Tibial nerve (tissue), 4 donors: ENCODE measurements around the gene MAZ. TPM values are rescaled to one million over a fixed set of nuclear protein-coding genes. Genes with fewer than 3 reads are reported as not detected.

Experiments
- DNase-seq, 2 donors: peaks; one replicate each; pipeline ENCODE4 v3.0.0-alpha.2; 2019; ENCODE audit warnings: low spot score in 2 of 2
- H3K27ac ChIP-seq, 4 donors: fragments of 200-600 bp; sonication (generic) in 3 of 4; one replicate each; pipeline ENCODE4 v1.5.1; 2017 to 2019; ENCODE audit warnings: mild to moderate bottlenecking in 1 of 4
- H3K27me3 ChIP-seq, 2 donors: fragments of 200-600 bp; sonication (generic) in 1 of 2; one replicate each; pipeline versions ENCODE4 v1.5.1 to v1.6.0; 2017 to 2019
- H3K36me3 ChIP-seq, 3 donors: fragments of 200-600 bp; sonication (generic); one replicate each; pipeline ENCODE4 v1.5.1; 2018 to 2019
- H3K4me1 ChIP-seq, 4 donors: fragments of 200-600 bp; sonication (generic) in 3 of 4; one replicate each; pipeline ENCODE4 v1.5.1; 2017 to 2019
- H3K4me3 ChIP-seq, 4 donors: fragments of 200-600 bp; sonication (generic) in 3 of 4; one replicate each; pipeline ENCODE4 v1.5.1; 2017 to 2019; ENCODE audit warnings: mild to moderate bottlenecking in 1 of 4, moderate library complexity in 1 of 4
- H3K9me3 ChIP-seq, 4 donors: fragments of 200-600 bp; sonication (generic) in 3 of 4; one replicate each; pipeline ENCODE4 v1.5.1; 2017 to 2019
- CTCF ChIP-seq, 5 experiments: fragments of 200-600 bp in 3 of 5; fragments of 450-650 bp in 2 of 5; sonication (generic) in 3 of 5; IDR thresholded peaks; one replicate each; pipeline ENCODE4 v1.5.1; 2016 to 2019; ENCODE audit warnings: antibody characterized with exemption in 5 of 5, mild to moderate bottlenecking in 3 of 5, moderate library complexity in 2 of 5
- EP300 ChIP-seq, 2 donors: sonication (generic); formaldehyde crosslinking; IDR thresholded peaks; one replicate each; pipeline ENCODE4 v1.6.1; 2017; ENCODE audit warnings: antibody characterized with exemption in 2 of 2, mild to moderate bottlenecking in 1 of 2
- POLR2A ChIP-seq, 2 donors: fragments of 450-650 bp; IDR thresholded peaks; one replicate each; pipeline ENCODE4 v1.6.1; 2017; ENCODE audit warnings: antibody characterized with exemption in 2 of 2, mild to moderate bottlenecking in 2 of 2, moderate library complexity in 2 of 2
- WGBS, 2 donors: methylation state at CpG; one replicate each; pipeline ENCODE4 v1.1.5; 2018; 5-methylcytosine and 5-hydroxymethylcytosine counted together
- small RNA-seq: library from RNA; depleted of rRNA; stranded (forward); fragments of <200 nt; gene quantifications from one replicate; pipeline ENCODE3, GENCODE V24; 2016
- total RNA-seq, 4 donors: library from RNA; depleted of rRNA; stranded (reverse); fragments of >200 nt; gene quantifications; one replicate each; pipeline ENCODE4 v1.1.0, GENCODE V29; 2016

Gene MAZ
- total RNA-seq, 4 donors from 2014 or later = 40.0 to 75.9 (median 62.0) TPM

- Histone ChIP-seq H3K36me3 (peaks cover 3 to 22% (median 3%) of the 10 kb centered on the region in 3 donors), H3K9me3 (no peaks in the 10 kb centered on the region), H3K4me3 (no peak overlapping the region), H3K4me1 (peaks cover 0 to 31% (median 0%) of the 10 kb centered on the region in 4 donors), H3K27ac (peak overlapping the region in 1 of 4 donors; percentile 81), H3K27me3 (no peaks in the 10 kb centered on the region)
- no peak for TF ChIP-seq EP300 (IDR thresholded peaks at IDR 0.05)
- WGBS, 2 donors = 88 to 91% methylated on average over 5 of the region's 5 CpGs
- no peak for DNase-seq
Measured at GRCh38 chr16:29854520-29855100, 48.3 kb downstream of the MAZ start.

- Histone ChIP-seq H3K9me3 (no peaks in the 10 kb centered on the region), H3K4me1 (peaks cover 0 to 45% (median 13%) of the 10 kb centered on the region in 4 donors), H3K27me3 (no peaks in the 10 kb centered on the region), H3K4me3 (no peak overlapping the region), H3K27ac (peak overlapping the region in 1 of 4 donors; percentile 37), H3K36me3 (peaks cover 3 to 40% (median 8%) of the 10 kb centered on the region in 3 donors)
- DNase-seq = no peak
- TF ChIP-seq EP300 (IDR thresholded peaks at IDR 0.05) = no peak
- TF ChIP-seq CTCF (IDR thresholded peaks at IDR 0.05) = no peak
- no peak for TF ChIP-seq POLR2A (IDR thresholded peaks at IDR 0.05)
- 76 to 78% methylated on average over 7 of the region's 7 CpGs for WGBS, 2 donors
Measured at GRCh38 chr16:29857133-29857760, 50.9 kb downstream of the MAZ start.

- TF ChIP-seq POLR2A (IDR thresholded peaks at IDR 0.05) (no peak), CTCF (IDR thresholded peaks at IDR 0.05) (no peak)
- Histone ChIP-seq H3K27ac (peak overlapping the region in 1 of 4 donors; percentile 10), H3K36me3 (peaks cover 3 to 40% (median 8%) of the 10 kb centered on the region in 3 donors), H3K4me1 (peaks cover 0 to 37% (median 13%) of the 10 kb centered on the region in 4 donors), H3K27me3 (no peaks in the 10 kb centered on the region), H3K9me3 (no peaks in the 10 kb centered on the region), H3K4me3 (no peak overlapping the region)
- WGBS, 2 donors = 55 to 57% methylated on average over 10 of the region's 10 CpGs
- no peak for DNase-seq
Measured at GRCh38 chr16:29858149-29858849, 52.0 kb downstream of the MAZ start.

- no peak overlapping the region for H3K4me3 ChIP-seq
- H3K27ac ChIP-seq = no peak overlapping the region
- 89 to 94% methylated on average over 18 to 19 of the region's 19 CpGs for WGBS, 2 donors
- peaks cover 3 to 40% (median 8%) of the 10 kb centered on the region in 3 donors for H3K36me3 ChIP-seq
- peaks cover 0 to 36% (median 13%) of the 10 kb centered on the region in 4 donors for H3K4me1 ChIP-seq
- no peak for DNase-seq
- TF ChIP-seq CTCF (IDR thresholded peaks at IDR 0.05) (no peak), POLR2A (IDR thresholded peaks at IDR 0.05) (no peak), EP300 (IDR thresholded peaks at IDR 0.05) (no peak)
- H3K9me3 ChIP-seq = no peaks in the 10 kb centered on the region
- no peaks in the 10 kb centered on the region for H3K27me3 ChIP-seq
Measured at GRCh38 chr16:29858974-29859373, 52.6 kb downstream of the MAZ start.

- peak overlapping the region in 1 of 4 donors; percentile 58 for H3K27ac ChIP-seq
- H3K4me1 ChIP-seq = peaks cover 0 to 36% (median 13%) of the 10 kb centered on the region in 4 donors
- no peaks in the 10 kb centered on the region for H3K9me3 ChIP-seq
- H3K36me3 ChIP-seq = peaks cover 3 to 40% (median 8%) of the 10 kb centered on the region in 3 donors
- H3K4me3 ChIP-seq = no peak overlapping the region
- 83 to 93% methylated on average over 9 of the region's 9 CpGs for WGBS, 2 donors
- no peak for DNase-seq
- no peaks in the 10 kb centered on the region for H3K27me3 ChIP-seq
- TF ChIP-seq POLR2A (IDR thresholded peaks at IDR 0.05) (no peak), CTCF (IDR thresholded peaks at IDR 0.05) (no peak), EP300 (IDR thresholded peaks at IDR 0.05) (no peak)
Measured at GRCh38 chr16:29860218-29860617, 53.9 kb downstream of the MAZ start.

Small RNA genes within 50 kb of the gene (small RNA-seq; reads per million reads assigned to genes)
- gene AC009133.6 (not detected), gene AC120114.4 (not detected)

Other genes starting within 250 kb of the MAZ start
- gene SPN, start 143.3 kb upstream of the MAZ start, total RNA-seq = 1 to 10 TPM; 1.1 to 1.5 (median 1.3) TPM
- 10 to 100 TPM; 15.3 to 50.4 (median 38.5) TPM for gene QPRT, start 127.3 kb upstream of the MAZ start, total RNA-seq
- 1 to 10 TPM in 1 of 4 donors, under 1 TPM in 3; 0.20 to 2.8 (median 0.61) TPM for gene C16orf54, start 60.5 kb upstream of the MAZ start, total RNA-seq
- not detected for gene ZG16, start 28.3 kb upstream of the MAZ start, total RNA-seq
- 10 to 100 TPM; 19.9 to 42.8 (median 40.5) TPM for gene KIF22, start 15.8 kb upstream of the MAZ start, total RNA-seq
- 10 to 100 TPM; 10.0 to 28.4 (median 18.5) TPM for gene PRRT2, start 5.7 kb downstream of the MAZ start, total RNA-seq
- 10 to 100 TPM; 40.8 to 70.7 (median 61.0) TPM for gene PAGR1, start 9.6 kb downstream of the MAZ start, total RNA-seq
- 100 to 1,000 TPM; 113 to 247 (median 177) TPM for gene MVP, start 13.9 kb downstream of the MAZ start, total RNA-seq
- gene CDIPT, start 56.7 kb downstream of the MAZ start, total RNA-seq = 100 to 1,000 TPM in 2 of 4 donors, 10 to 100 TPM in 2; 80.0 to 121 (median 94.8) TPM
- gene SEZ6L2, start 93.0 kb downstream of the MAZ start, total RNA-seq = 1 to 10 TPM in 2 of 4 donors, under 1 TPM in 2; 0.84 to 4.9 (median 1.3) TPM
- gene ASPHD1, start 94.0 kb downstream of the MAZ start, total RNA-seq = 1 to 10 TPM in 3 of 4 donors, under 1 TPM in 1; 0.90 to 5.7 (median 3.9) TPM
- 10 to 100 TPM; 31.0 to 81.0 (median 38.7) TPM for gene KCTD13, start 119.7 kb downstream of the MAZ start, total RNA-seq
- gene TMEM219, start 155.6 kb downstream of the MAZ start, total RNA-seq = 100 to 1,000 TPM in 2 of 4 donors, 10 to 100 TPM in 2; 83.1 to 144 (median 103) TPM
- 10 to 100 TPM; 51.3 to 88.8 (median 66.0) TPM for gene TAOK2, start 167.3 kb downstream of the MAZ start, total RNA-seq
- 10 to 100 TPM; 12.6 to 26.7 (median 22.6) TPM for gene HIRIP3, start 189.1 kb downstream of the MAZ start, total RNA-seq
- gene INO80E, start 189.7 kb downstream of the MAZ start, total RNA-seq = 10 to 100 TPM; 36.6 to 60.4 (median 51.6) TPM
- gene DOC2A, start 204.5 kb downstream of the MAZ start, total RNA-seq = 1 to 10 TPM in 2 of 4 donors, under 1 TPM in 2; 0.44 to 4.2 (median 1.7) TPM
- not detected for gene C16orf92, start 216.7 kb downstream of the MAZ start, total RNA-seq
- not detected for gene TLCD3B, start 224.7 kb downstream of the MAZ start, total RNA-seq